Keratinocyte (primary cell): Measurements from ENCODE around the gene STK24. TPM values are rescaled to one million over a fixed set of nuclear protein-coding genes. Genes with fewer than 3 reads are reported as not detected.

Experiments
- DNase-seq: peaks from one replicate; pipeline ENCODE4 v3.0.0-alpha.2; 2011; ENCODE audit warnings: low read depth, missing footprints, low spot score
- FAIRE-seq: peaks from 2 replicates; lab custom pipeline; 2011; peaks lifted over from hg19 to GRCh38; lab: Jason Lieb, UNC
- H2AFZ ChIP-seq: 2 replicates; pipeline ENCODE4 v1.6.0; 2012; ENCODE audit warnings: low read length, control low read depth, inconsistent platforms; ENCODE audit not compliant: control insufficient read depth
- H3K27ac ChIP-seq: 2 replicates; pipeline ENCODE4 v1.5.1; 2011; ENCODE audit warnings: low read length; ENCODE audit not compliant: control insufficient read depth, insufficient read depth
- H3K27me3 ChIP-seq: 3 replicates; pipeline ENCODE4 v1.6.0; 2011; ENCODE audit warnings: low read length; ENCODE audit not compliant: control insufficient read depth, insufficient read depth; ENCODE audit errors: extremely low read depth
- H3K36me3 ChIP-seq, 2 experiments: 2 replicates in 1 of 2; 3 replicates in 1 of 2; pipeline ENCODE4 v1.5.1; 2011; ENCODE audit warnings: low read length in 2 of 2, mild to moderate bottlenecking in 1 of 2; ENCODE audit not compliant: control insufficient read depth in 2 of 2, insufficient read depth in 2 of 2; ENCODE audit errors: extremely low read depth in 1 of 2
- H3K4me1 ChIP-seq: 3 replicates; pipeline ENCODE4 v1.5.1; 2011; ENCODE audit warnings: low read length; ENCODE audit not compliant: control insufficient read depth, insufficient read depth; ENCODE audit errors: extremely low read depth
- H3K4me2 ChIP-seq: 3 replicates; pipeline ENCODE4 v1.6.0; 2011; ENCODE audit warnings: low read depth, low read length; ENCODE audit not compliant: control insufficient read depth, insufficient read depth; ENCODE audit errors: extremely low read depth
- H3K4me3 ChIP-seq, 3 experiments: fragments of 200-600 bp in 1 of 3; sonication (generic) in 1 of 3; 2 replicates in 2 of 3; 3 replicates in 1 of 3; pipeline ENCODE4 v1.5.1; 2011 to 2016; ENCODE audit warnings: low read length in 3 of 3, mild to moderate bottlenecking in 3 of 3, control low read depth in 2 of 3, inconsistent platforms in 1 of 3, low read depth in 1 of 3, mixed read lengths in 1 of 3, mixed run types in 1 of 3, moderate library complexity in 1 of 3; ENCODE audit not compliant: control insufficient read depth in 2 of 3, insufficient read depth in 2 of 3; ENCODE audit errors: extremely low read depth in 1 of 3
- H3K79me2 ChIP-seq: 2 replicates; pipeline ENCODE4 v1.6.0; 2012; ENCODE audit warnings: low read length; ENCODE audit not compliant: control insufficient read depth, insufficient read depth
- H3K9ac ChIP-seq: 3 replicates; pipeline ENCODE4 v1.6.0; 2011; ENCODE audit warnings: low read length; ENCODE audit not compliant: control insufficient read depth, insufficient read depth; ENCODE audit errors: extremely low read depth
- H3K9me1 ChIP-seq: 3 replicates; pipeline ENCODE4 v1.6.0; 2011; ENCODE audit warnings: low read length; ENCODE audit not compliant: control insufficient read depth, insufficient read depth; ENCODE audit errors: extremely low read depth
- H3K9me3 ChIP-seq: 2 replicates; pipeline ENCODE4 v1.5.1; 2012; ENCODE audit warnings: low read depth, low read length; ENCODE audit not compliant: control insufficient read depth
- H4K20me1 ChIP-seq: 3 replicates; pipeline ENCODE4 v1.6.0; 2011; ENCODE audit warnings: low read length; ENCODE audit not compliant: control insufficient read depth, insufficient read depth; ENCODE audit errors: extremely low read depth
- CTCF ChIP-seq, 3 experiments: IDR thresholded peaks in 1 of 3; conservative IDR thresholded peaks in 1 of 3; optimal IDR thresholded peaks in 1 of 3; 2 replicates in 2 of 3; 3 replicates in 1 of 3; pipeline versions ENCODE3 to v1.5.1; 2011; ENCODE audit warnings: low read length in 3 of 3, mild to moderate bottlenecking in 3 of 3, moderate library complexity in 2 of 3, control low read depth in 1 of 3, inconsistent platforms in 1 of 3; ENCODE audit not compliant: insufficient read depth in 2 of 3; ENCODE audit errors: extremely low read depth in 1 of 3
- EZH2 ChIP-seq: IDR thresholded peaks from one replicate; pipeline ENCODE4 v1.6.1; 2012; ENCODE audit warnings: inconsistent platforms, mild to moderate bottlenecking, low read length, moderate library complexity
- dilution Hi-C: fragments of 300-500 bp; cut with MboI; formaldehyde crosslinking; loops from one replicate; pipeline ENCODE4 v1.7.0; 2020; ENCODE audit warnings: low sequenced_read_pairs; ENCODE audit not compliant: extremely low pct_ligation_motif_present
- polyA plus RNA-seq, 5 experiments: library from polyadenylated mRNA; depleted of rRNA in 3 of 5; stranded (reverse) in 3 of 5; stranded (forward) in 1 of 5; unstranded in 1 of 5; fragments of >200 nt; gene quantifications; 1 replicate in 1 of 5; 2 replicates in 3 of 5; 3 replicates in 1 of 5; pipeline versions ENCODE4 v1.2.1 to v1.2.3, GENCODE V29; 2011 to 2012; ENCODE audit warnings: missing spikeins in 2 of 5, low read depth in 1 of 5, low replicate concordance in 1 of 5

The STK24 gene
- polyA plus RNA-seq, 1 donor (not counting 4 experiments of a cell fraction or from before 2014, with no cell fraction given): 81.6 TPM

GRCh38 chr13:98450539-98451111 lies 126.3 kb downstream of the STK24 start:
- Histone ChIP-seq H3K79me2 (peaks cover 3% of the 10 kb centered on the region), H4K20me1 (no peaks in the 10 kb centered on the region), H3K4me3 (no peak overlapping the region), H3K9ac (no peak overlapping the region), H3K4me1 (peaks cover 3% of the 10 kb centered on the region), H2AFZ (no peak overlapping the region), H3K36me3 (peaks cover 23 to 38% of the 10 kb centered on the region in 2 experiments), H3K9me3 (no peaks in the 10 kb centered on the region), H3K4me2 (no peak overlapping the region), H3K27me3 (no peaks in the 10 kb centered on the region), H3K27ac (no peak overlapping the region), H3K9me1 (no peaks in the 10 kb centered on the region)
- DNase-seq (no peak), FAIRE-seq (no peak)
- dilution Hi-C loops: no loop called here
- TF ChIP-seq EZH2 (no peak), CTCF (optimal IDR thresholded peaks at IDR 0.05 in 1 of 3, IDR thresholded peaks at IDR 0.05 in 1 of 3, conservative IDR thresholded peaks at IDR 0.05 in 1 of 3; ENCODE audit: extremely low read depth in 1 of 3, insufficient read depth in 2 of 3, low read length in 3 of 3) (no peak)

GRCh38 chr13:98450026-98450425 lies 126.9 kb downstream of the STK24 start:
- Histone ChIP-seq H3K9me1 (no peaks in the 10 kb centered on the region), H3K9me3 (no peaks in the 10 kb centered on the region), H3K4me1 (peaks cover 4% of the 10 kb centered on the region), H3K9ac (no peak overlapping the region), H3K36me3 (peaks cover 23 to 36% of the 10 kb centered on the region in 2 experiments), H3K79me2 (peaks cover 3% of the 10 kb centered on the region), H3K4me3 (no peak overlapping the region), H3K27me3 (no peaks in the 10 kb centered on the region), H3K27ac (no peak overlapping the region), H3K4me2 (no peak overlapping the region), H4K20me1 (no peaks in the 10 kb centered on the region), H2AFZ (no peak overlapping the region)
- dilution Hi-C loops: no loop called here
- DNase-seq (no peak), FAIRE-seq (no peak)
- no peak for TF ChIP-seq EZH2
- TF ChIP-seq CTCF (optimal IDR thresholded peaks at IDR 0.05 in 1 of 3, IDR thresholded peaks at IDR 0.05 in 1 of 3, conservative IDR thresholded peaks at IDR 0.05 in 1 of 3; ENCODE audit: extremely low read depth in 1 of 3, insufficient read depth in 2 of 3, low read length in 3 of 3): no peak
